22Rv1 (cell line): ENCODE data around the gene DPH3.

Source experiments
- H3K27ac ChIP-seq: fragments of 450-650 bp; 2 replicates; pipeline ENCODE4 v1.5.1; 2017
- CTCF ChIP-seq: fragments of 450-650 bp; IDR thresholded peaks from 2 replicates; pipeline ENCODE4 v1.5.1; 2017; ENCODE audit warnings: mild to moderate bottlenecking
- ZFX ChIP-seq: fragments of 450-650 bp; IDR thresholded peaks from 2 replicates; pipeline ENCODE4 v1.6.1; 2017; ENCODE audit warnings: antibody characterized with exemption, borderline replicate concordance

The DPH3 gene

GRCh38 chr3:16290007-16290826, 25.5 kb upstream of the DPH3 start:
- TF ChIP-seq CTCF = peak; percentile 81
- TF ChIP-seq ZFX = no peak
- no peak overlapping the region for H3K27ac ChIP-seq

- TF ChIP-seq CTCF (no peak), ZFX (no peak)
- H3K27ac ChIP-seq = no peak overlapping the region
Observed at GRCh38 chr3:16289144-16289889, 24.6 kb upstream of the DPH3 start.

GRCh38 chr3:16288664-16289063, 23.9 kb upstream of the DPH3 start:
- H3K27ac ChIP-seq = no peak overlapping the region
- no peak for TF ChIP-seq CTCF
- TF ChIP-seq ZFX = no peak

GRCh38 chr3:16286751-16287543, 22.2 kb upstream of the DPH3 start:
- TF ChIP-seq ZFX (no peak), CTCF (no peak)

GRCh38 chr3:16286161-16286560, 21.4 kb upstream of the DPH3 start:
- H3K27ac ChIP-seq = no peak overlapping the region

More at GRCh38 chr3:16286751-16287543, 22.2 kb upstream of the DPH3 start:
- no peak overlapping the region for H3K27ac ChIP-seq

GRCh38 chr3:16284633-16285032, 19.9 kb upstream of the DPH3 start:
- H3K27ac ChIP-seq = no peak overlapping the region
- TF ChIP-seq CTCF (no peak), ZFX (no peak)

More at GRCh38 chr3:16286161-16286560, 21.4 kb upstream of the DPH3 start:
- TF ChIP-seq ZFX = no peak
- TF ChIP-seq CTCF = no peak
